GM15510 (cell line): ENCODE measurements around the gene CNTNAP2.

Experiments
- POLR2A ChIP-seq: IDR thresholded peaks from 3 replicates; pipeline ENCODE4 v1.6.1; 2011; ENCODE audit warnings: borderline replicate concordance; ENCODE audit not compliant: insufficient read length; ENCODE audit errors: extremely low read depth

Gene CNTNAP2

DNA sequence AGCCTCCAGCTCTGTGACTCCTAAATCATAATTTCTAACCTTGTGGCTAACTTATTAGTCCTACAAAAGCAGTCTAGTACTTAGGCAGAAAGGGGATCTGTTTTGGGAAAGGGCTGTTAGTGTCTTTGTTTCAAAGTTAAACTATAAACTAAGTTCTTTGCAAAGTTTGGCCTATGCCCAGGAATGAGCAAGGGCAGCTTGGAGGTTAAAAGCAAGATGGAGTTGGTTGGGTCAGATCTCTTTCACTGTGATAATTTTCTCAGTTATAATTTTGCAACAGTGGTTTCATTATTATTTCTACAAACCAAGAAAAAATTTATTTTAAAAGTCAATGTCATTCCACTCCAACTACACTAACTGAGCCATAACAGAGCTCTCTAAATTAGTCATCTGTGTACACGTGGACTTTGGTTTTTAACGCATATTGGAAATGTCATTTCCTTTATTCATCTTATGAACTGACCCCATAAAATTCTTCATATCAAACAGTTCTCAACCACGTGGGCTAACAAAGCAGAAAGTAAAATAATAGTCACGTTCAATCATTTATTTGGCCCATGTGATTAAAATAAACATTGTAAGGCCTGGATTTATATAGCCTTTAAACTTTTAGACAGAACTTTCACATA is 2330.7 kb downstream of the CNTNAP2 start:
- no peak for TF ChIP-seq POLR2A

DNA sequence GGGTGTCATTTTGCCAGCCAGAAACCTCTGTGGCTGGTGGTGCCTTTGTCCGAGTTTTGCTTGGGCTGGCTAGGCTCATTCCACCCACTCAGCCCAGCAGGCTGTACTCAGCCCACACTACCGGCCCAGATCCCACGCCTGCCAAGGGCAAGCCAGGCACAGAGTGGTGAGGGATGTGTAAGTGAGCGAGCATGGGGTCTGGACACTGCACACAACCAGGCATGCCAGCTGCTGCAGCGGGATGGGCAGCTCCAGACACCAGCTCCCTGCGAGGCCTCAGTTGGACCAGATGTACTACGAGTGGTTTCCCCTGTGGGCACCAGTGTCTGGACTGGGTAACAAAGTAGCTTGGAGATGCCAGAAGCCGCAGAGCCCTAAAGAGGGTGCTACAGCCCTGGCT is 2339.8 kb downstream of the CNTNAP2 start:
- TF ChIP-seq POLR2A = no peak

DNA sequence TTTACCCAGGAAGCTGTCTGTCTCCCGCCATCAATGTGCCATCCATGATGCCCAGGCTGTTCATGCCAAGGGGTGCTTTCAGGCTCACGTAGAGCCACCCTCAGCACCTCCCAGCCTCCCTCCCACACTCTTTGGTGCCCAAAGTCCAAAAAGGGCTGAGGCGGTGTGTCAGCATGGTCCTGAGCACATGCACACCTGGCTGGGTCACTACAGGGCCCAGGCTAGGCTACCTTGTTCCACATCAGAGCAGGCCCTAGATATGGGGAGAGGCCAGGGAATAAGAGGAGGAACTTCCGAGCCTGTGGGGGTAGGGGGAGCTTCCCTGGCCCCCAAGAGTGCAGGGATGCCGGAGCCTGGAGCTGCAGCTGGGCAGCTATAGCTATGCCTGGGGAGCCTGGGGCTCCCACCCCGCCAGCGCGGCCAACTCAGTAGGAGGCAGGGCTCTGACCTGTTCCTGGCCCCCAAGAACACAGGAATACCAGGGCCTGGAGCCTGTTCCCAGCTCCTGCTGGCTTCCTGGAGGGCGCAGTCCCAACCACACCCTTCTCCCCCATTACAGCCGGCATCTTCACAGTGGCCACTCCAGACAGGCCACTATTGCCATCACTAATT is 2340.8 kb downstream of the CNTNAP2 start:
- TF ChIP-seq POLR2A = no peak

DNA sequence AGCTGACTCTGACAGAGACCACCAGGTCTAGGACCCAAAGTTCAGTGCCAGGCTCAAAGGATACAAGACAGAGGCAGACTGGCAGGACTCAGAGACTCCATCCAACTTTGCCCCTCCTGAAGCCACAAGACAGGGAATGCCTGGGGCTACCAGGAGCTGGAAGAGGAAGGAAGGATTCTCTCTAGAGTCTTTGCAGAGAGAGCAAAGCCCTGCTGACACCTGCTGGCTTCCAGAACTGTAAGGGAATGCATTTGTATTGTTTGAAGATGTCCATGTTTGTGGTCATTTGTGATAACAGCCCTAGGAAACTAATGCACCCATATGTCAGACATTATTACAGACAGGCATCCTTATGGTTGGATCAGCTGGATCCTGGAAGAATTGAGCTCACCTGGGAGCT is 2341.7 kb downstream of the CNTNAP2 start:
- TF ChIP-seq POLR2A = no peak

DNA sequence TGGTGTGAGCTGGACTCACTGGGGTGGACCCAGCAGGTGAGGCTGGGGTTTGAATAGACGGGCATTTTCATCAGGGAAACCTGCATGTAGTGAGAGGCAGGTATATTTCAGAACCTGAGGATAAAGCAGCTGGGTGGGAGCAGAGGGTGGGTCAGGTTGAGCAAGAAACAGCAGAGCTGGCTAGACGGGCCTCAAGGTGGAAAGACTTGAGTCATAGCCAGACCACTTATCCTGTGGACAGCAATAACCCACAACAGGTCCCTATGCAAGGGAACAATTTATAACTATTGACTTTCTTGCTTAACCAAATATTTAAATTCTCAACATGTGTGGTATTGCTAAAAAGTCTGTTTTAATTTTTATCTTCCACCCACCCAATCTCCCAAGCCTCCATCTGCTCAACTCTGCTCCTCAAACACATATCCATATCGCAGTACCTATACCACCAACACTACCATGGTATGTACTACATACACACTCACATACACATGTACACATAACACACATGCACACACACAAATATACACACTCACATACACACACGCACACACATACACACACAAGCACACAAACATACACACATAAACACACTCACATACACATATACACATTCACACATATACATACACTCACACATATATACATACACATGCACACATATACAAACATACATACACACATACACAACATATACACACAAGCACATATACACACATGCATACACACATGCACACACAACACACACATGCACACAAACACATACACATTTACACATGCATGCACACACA is 2345.0 kb downstream of the CNTNAP2 start:
- TF ChIP-seq POLR2A = no peak

DNA sequence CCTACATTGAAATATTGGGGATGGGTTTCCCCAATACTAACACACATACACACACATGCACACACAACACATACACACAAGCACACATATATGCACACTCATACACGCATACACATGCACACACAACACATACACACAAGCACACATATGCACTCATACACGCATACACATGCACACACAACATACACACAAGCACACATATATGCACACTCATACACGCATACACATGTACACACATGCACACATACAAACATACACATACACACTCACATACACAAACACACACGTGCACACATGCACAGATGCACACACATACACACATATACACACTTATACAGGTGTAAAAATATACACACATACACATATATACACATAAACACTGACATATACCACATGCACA is 2346.6 kb downstream of the CNTNAP2 start:
- TF ChIP-seq POLR2A = no peak

DNA sequence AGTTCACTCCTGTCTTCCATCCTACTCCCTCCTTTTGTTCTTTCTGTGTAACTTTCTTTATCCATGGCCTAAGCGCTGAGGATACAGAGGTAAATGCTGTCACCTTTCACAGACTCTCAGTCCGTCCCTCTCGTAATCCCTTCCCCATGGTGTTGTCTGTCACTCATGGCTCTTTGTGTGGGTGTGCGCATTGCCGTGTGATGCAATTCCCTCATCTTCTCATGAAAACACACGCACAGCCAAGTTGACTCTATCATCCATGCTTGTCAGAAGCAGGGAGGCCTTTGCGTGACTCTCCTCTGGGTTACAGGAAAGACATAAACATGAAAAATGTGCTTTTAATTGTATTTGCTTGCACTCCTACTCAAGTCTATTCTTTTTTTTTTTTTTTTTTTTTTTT is 2348.3 kb downstream of the CNTNAP2 start:
- TF ChIP-seq POLR2A = no peak

DNA sequence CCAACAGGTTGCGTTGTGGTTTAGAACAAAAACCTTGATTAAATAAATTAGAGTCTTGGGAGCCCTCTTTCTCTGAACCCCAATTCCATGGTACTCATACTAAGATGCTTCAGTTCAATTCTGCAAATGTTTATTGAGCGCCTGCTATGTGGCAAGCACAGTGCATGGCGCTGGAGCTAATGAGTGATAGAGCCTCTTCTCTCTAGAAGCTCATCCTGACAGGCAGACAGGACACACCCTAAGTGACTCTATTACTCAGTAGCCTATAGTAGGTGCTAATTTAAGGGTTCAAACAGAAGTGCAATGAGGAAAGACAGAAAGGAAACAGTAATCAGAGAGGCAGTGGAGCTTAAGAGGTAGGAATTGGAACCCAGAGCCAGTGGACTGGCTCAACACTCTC is 2349.5 kb downstream of the CNTNAP2 start:
- no peak for TF ChIP-seq POLR2A

DNA sequence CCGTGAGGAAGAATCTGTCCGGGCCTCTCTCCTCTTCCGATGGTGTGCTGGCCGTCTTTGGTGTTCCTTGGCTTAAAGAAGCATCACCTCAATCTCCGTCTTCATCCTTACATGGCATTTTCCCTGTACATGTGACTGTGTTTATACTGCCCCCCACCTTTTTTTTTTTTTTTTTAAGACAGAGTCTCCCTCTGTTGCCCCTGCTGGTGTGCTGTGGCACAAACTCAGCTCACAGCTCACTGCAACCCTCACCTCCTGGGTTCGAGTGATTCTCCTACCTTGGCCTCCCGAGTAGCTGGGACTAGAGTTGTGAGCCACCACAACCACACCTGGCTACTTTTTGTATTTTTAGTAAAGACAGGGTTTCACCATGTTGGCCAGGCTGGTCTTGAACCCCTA is 2352.1 kb downstream of the CNTNAP2 start:
- no peak for TF ChIP-seq POLR2A
